Left ventricle myocardium inferior (tissue), 1 donor: Measurements from ENCODE around the gene ZFYVE16. TPM values are rescaled to one million over a fixed set of nuclear protein-coding genes. Genes with fewer than 3 reads are reported as not detected.
"Not testable (repeated sequence)": the region's sequence is repeated elsewhere in the genome, so short reads cannot be mapped to it uniquely, and the experiment has no call there.

Source experiments
- DNase-seq: peaks from one replicate; pipeline ENCODE4 v3.0.0-alpha.2; 2020
- H3K27ac ChIP-seq: fragments of 200-600 bp; replicated peaks from 2 replicates; pipeline ENCODE4 v1.8.0; 2021
- H3K27me3 ChIP-seq: fragments of 200-600 bp; 2 replicates; pipeline ENCODE4 v1.8.0; 2021; ENCODE audit warnings: low read depth
- H3K36me3 ChIP-seq: fragments of 200-600 bp; 2 replicates; pipeline ENCODE4 v1.8.0; 2021
- H3K4me1 ChIP-seq: fragments of 200-600 bp; 2 replicates; pipeline ENCODE4 v1.8.0; 2021
- H3K4me3 ChIP-seq: fragments of 200-600 bp; 2 replicates; pipeline ENCODE4 v1.8.0; 2021; ENCODE audit warnings: mild to moderate bottlenecking, moderate library complexity
- H3K9me3 ChIP-seq: fragments of 200-600 bp; replicated peaks from 2 replicates; pipeline ENCODE4 v1.8.0; 2021
- intact Hi-C: fragments of 100-400 bp; cut with micrococcal nuclease; formaldehyde crosslinking; loops from one replicate; pipeline ENCODE4 v1.11.0; 2022
- total RNA-seq: library from RNA; stranded (reverse); fragmentation: NEBNext Ultra II Directional; extraction: Animal tissue kit (Norgen Biotek cat#: 25700); gene quantifications from one replicate; pipeline ENCODE4 v1.2.1, GENCODE V29; 2021
- TF ChIP-seq, protein P1 (sequence below): fragments of 200-600 bp; IDR thresholded peaks from 2 replicates; pipeline ENCODE4 v1.8.0; 2021; ENCODE audit warnings: antibody characterized with exemption, mild to moderate bottlenecking, borderline replicate concordance
- donor health status: DM: no; HTN: yes; CAD: no; lungs with severe emphysema.

ZFYVE16 gene
- total RNA-seq, 1 donor from 2014 or later = 36.9 TPM

DNA sequence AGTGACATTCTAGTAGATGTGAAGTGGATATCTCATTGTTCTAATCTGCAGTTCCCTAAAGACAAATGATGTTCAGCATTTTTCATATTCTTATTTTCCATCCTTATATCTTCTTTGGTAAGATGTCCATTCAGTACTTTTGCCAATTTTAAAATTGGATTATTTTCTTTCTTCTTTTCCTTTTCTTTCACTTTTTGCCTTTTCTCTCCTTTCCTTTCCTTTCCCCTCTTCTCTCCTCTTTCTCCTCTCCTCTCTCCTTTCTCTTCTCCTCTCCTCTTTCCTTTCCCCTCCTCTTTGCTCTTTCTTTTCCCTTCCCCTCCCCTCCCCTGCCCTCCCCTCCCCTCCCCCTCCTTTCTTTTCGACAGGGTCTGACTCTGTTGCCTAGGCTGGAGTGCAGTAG, 10.1 kb downstream of the ZFYVE16 start:
- H3K27me3 ChIP-seq = no peaks in the 10 kb centered on the region
- H3K4me3 ChIP-seq = no peak overlapping the region
- DNase-seq = no peak
- H3K36me3 ChIP-seq = no peaks in the 10 kb centered on the region
- H3K9me3 ChIP-seq = peaks cover 18% of the 10 kb centered on the region
- TF ChIP-seq, protein P1, sequence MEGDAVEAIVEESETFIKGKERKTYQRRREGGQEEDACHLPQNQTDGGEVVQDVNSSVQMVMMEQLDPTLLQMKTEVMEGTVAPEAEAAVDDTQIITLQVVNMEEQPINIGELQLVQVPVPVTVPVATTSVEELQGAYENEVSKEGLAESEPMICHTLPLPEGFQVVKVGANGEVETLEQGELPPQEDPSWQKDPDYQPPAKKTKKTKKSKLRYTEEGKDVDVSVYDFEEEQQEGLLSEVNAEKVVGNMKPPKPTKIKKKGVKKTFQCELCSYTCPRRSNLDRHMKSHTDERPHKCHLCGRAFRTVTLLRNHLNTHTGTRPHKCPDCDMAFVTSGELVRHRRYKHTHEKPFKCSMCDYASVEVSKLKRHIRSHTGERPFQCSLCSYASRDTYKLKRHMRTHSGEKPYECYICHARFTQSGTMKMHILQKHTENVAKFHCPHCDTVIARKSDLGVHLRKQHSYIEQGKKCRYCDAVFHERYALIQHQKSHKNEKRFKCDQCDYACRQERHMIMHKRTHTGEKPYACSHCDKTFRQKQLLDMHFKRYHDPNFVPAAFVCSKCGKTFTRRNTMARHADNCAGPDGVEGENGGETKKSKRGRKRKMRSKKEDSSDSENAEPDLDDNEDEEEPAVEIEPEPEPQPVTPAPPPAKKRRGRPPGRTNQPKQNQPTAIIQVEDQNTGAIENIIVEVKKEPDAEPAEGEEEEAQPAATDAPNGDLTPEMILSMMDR = no peak
- intact Hi-C loops = no loop called here
- no peak overlapping the region for H3K27ac ChIP-seq
- no peaks in the 10 kb centered on the region for H3K4me1 ChIP-seq

DNA sequence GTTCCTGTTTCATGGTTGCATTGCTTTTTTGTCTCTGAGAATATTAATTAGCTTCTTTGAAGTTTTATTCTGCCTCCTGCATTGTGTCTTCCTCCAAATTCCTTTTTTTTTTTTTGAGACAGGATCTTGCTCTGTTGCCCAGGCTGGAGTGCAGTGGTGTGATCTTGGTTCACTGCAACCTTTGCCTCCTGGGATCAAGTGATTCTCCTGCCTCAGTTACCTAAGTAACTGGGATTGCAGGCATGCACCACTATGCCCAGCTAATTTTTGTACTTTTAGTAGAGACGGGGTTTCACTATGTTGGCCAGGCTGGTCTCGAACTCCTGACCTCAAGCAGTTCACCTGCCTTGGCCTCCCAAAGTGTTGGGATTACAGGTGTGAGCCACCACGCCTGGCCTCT, 16.5 kb downstream of the ZFYVE16 start:
- H3K4me1 ChIP-seq, intact Hi-C loops, H3K4me3 ChIP-seq, H3K27me3 ChIP-seq, DNase-seq, H3K27ac ChIP-seq: not testable (repeated sequence)
- Histone ChIP-seq H3K9me3 (peaks cover 35% of the 10 kb centered on the region), H3K36me3 (peaks cover 12% of the 10 kb centered on the region)

DNA sequence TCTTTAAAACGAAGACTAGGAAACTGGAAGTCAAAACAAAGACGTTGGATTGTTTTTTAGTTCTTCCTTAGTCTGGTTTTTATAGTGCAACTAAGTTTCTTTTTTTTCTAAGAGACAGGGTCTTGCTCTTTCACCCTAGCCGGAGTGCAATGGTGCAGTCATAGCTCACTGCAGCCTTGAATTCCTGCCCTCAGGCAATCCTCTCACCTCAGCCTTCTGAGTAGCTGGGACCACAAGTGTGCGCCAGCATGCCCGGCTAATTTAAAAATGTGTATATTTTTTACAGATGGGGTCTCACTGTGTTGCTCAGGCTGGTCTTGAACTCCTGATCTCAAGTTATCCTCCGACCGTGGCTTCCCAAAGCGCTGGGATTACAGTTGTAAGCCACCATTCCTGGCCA, 27.6 kb downstream of the ZFYVE16 start:
- Histone ChIP-seq H3K9me3 (no peaks in the 10 kb centered on the region), H3K27ac (no peak overlapping the region), H3K27me3 (no peaks in the 10 kb centered on the region), H3K36me3 (peaks cover 36% of the 10 kb centered on the region), H3K4me3 (no peak overlapping the region), H3K4me1 (peaks cover 2% of the 10 kb centered on the region)
- no peak for DNase-seq
- TF ChIP-seq, protein P1 = no peak
- intact Hi-C loops = no loop called here

DNA sequence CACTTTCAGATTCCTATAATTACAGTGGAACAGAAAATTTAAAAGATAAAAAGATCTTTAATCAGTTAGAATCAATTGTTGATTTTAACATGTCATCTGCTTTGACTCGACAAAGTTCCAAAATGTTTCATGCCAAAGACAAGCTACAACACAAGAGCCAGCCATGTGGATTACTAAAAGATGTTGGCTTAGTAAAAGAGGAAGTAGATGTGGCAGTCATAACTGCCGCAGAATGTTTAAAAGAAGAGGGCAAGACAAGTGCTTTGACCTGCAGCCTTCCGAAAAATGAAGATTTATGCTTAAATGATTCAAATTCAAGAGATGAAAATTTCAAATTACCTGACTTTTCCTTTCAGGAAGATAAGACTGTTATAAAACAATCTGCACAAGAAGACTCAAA, 29.5 kb downstream of the ZFYVE16 start:
- TF ChIP-seq, protein P1 = no peak
- Histone ChIP-seq H3K4me1 (peaks cover 2% of the 10 kb centered on the region), H3K9me3 (no peaks in the 10 kb centered on the region), H3K4me3 (no peak overlapping the region), H3K27me3 (no peaks in the 10 kb centered on the region), H3K27ac (no peak overlapping the region), H3K36me3 (peaks cover 44% of the 10 kb centered on the region)
- intact Hi-C loops = no loop called here
- no peak for DNase-seq

- Histone ChIP-seq H3K36me3 (peaks cover 53% of the 10 kb centered on the region), H3K27ac (no peak overlapping the region), H3K9me3 (no peaks in the 10 kb centered on the region), H3K4me3 (no peak overlapping the region), H3K27me3 (no peaks in the 10 kb centered on the region), H3K4me1 (peaks cover 6% of the 10 kb centered on the region)
- TF ChIP-seq, protein P1 = no peak
- DNase-seq = no peak
- intact Hi-C loops = no loop called here
Measured at GRCh38 chr5:80438739-80439138, 30.9 kb downstream of the ZFYVE16 start.

- Histone ChIP-seq H3K36me3 (peaks cover 55% of the 10 kb centered on the region), H3K27me3 (no peaks in the 10 kb centered on the region), H3K9me3 (no peaks in the 10 kb centered on the region), H3K4me1 (peaks cover 6% of the 10 kb centered on the region), H3K27ac (no peak overlapping the region), H3K4me3 (no peak overlapping the region)
- no peak for DNase-seq
- intact Hi-C loops = no loop called here
- TF ChIP-seq, protein P1 = no peak
Measured at GRCh38 chr5:80439213-80439612, 31.3 kb downstream of the ZFYVE16 start.
